WTC11 (cell line): Measurements from ENCODE around the gene TPK1.

ENCODE experiments used
- CREB1 ChIP-seq: sonication (generic); formaldehyde crosslinking; IDR thresholded peaks from 2 replicates; pipeline ENCODE4 v1.8.0; 2023; ENCODE audit warnings: mild to moderate bottlenecking, missing genetic modification reagents
- E2F1 ChIP-seq: sonication (generic); formaldehyde crosslinking; IDR thresholded peaks from 2 replicates; pipeline ENCODE4 v1.8.0; 2022; ENCODE audit warnings: mild to moderate bottlenecking, missing genetic modification reagents
- ESRRA ChIP-seq: sonication (generic); formaldehyde crosslinking; IDR thresholded peaks from 2 replicates; pipeline ENCODE4 v1.8.1; 2022; ENCODE audit warnings: mild to moderate bottlenecking, missing genetic modification reagents, borderline replicate concordance
- MXD4 ChIP-seq: fragments of 250-450 bp; sonication (Bioruptor Pico); IDR thresholded peaks from 2 replicates; pipeline ENCODE4 v1.8.0; 2021; ENCODE audit warnings: mild to moderate bottlenecking, moderate library complexity, borderline replicate concordance
- SP1 ChIP-seq: sonication (generic); formaldehyde crosslinking; conservative IDR thresholded peaks from 2 replicates; pipeline ENCODE4 v1.8.1; 2022; ENCODE audit warnings: missing genetic modification reagents
- TF ChIP-seq, protein P1 (sequence below): fragments of 200-600 bp; IDR thresholded peaks from 2 replicates; pipeline ENCODE4 v1.8.0; 2022; ENCODE audit warnings: antibody characterized with exemption
- TF ChIP-seq, protein P2 (sequence below): sonication (generic); formaldehyde crosslinking; IDR thresholded peaks from 2 replicates; pipeline ENCODE4 v1.8.1; 2022; ENCODE audit warnings: mild to moderate bottlenecking, missing genetic modification reagents, moderate library complexity, borderline replicate concordance
- TF ChIP-seq, protein P3 (sequence below): sonication (generic); formaldehyde crosslinking; IDR thresholded peaks from 2 replicates; pipeline ENCODE4 v1.8.0; 2022; ENCODE audit warnings: mild to moderate bottlenecking, missing genetic modification reagents
- TF ChIP-seq, protein P4 (sequence below): sonication (generic); formaldehyde crosslinking; IDR thresholded peaks from 2 replicates; pipeline ENCODE4 v1.8.1; 2023; ENCODE audit warnings: mild to moderate bottlenecking, missing genetic modification reagents

DNA sequence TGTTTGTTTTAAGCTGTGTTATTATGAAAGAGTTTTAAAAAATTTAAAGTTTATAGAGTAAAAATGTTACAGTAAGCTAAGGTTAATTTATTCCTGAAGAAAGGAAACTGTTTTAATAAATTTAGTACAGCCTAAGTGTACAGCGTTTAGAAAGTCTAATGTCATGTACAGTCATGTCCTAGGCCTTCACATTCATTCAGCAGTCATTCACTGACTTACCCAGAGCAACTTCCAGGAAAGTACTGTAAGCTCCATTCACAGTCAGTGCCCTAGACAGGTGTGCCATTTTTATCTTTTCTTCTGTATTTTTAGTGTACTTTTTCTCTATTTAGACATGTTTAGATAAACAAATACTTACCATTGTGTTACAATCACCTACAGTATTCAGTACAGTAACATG lies 126.8 kb downstream of the TPK1 start:
- TF ChIP-seq, protein P1, sequence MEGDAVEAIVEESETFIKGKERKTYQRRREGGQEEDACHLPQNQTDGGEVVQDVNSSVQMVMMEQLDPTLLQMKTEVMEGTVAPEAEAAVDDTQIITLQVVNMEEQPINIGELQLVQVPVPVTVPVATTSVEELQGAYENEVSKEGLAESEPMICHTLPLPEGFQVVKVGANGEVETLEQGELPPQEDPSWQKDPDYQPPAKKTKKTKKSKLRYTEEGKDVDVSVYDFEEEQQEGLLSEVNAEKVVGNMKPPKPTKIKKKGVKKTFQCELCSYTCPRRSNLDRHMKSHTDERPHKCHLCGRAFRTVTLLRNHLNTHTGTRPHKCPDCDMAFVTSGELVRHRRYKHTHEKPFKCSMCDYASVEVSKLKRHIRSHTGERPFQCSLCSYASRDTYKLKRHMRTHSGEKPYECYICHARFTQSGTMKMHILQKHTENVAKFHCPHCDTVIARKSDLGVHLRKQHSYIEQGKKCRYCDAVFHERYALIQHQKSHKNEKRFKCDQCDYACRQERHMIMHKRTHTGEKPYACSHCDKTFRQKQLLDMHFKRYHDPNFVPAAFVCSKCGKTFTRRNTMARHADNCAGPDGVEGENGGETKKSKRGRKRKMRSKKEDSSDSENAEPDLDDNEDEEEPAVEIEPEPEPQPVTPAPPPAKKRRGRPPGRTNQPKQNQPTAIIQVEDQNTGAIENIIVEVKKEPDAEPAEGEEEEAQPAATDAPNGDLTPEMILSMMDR: no peak
- TF ChIP-seq, protein P2, sequence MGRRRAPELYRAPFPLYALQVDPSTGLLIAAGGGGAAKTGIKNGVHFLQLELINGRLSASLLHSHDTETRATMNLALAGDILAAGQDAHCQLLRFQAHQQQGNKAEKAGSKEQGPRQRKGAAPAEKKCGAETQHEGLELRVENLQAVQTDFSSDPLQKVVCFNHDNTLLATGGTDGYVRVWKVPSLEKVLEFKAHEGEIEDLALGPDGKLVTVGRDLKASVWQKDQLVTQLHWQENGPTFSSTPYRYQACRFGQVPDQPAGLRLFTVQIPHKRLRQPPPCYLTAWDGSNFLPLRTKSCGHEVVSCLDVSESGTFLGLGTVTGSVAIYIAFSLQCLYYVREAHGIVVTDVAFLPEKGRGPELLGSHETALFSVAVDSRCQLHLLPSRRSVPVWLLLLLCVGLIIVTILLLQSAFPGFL (CRISPR knock-in tag): no peak
- no peak for TF ChIP-seq CREB1 (CRISPR knock-in tag)
- TF ChIP-seq, protein P3, sequence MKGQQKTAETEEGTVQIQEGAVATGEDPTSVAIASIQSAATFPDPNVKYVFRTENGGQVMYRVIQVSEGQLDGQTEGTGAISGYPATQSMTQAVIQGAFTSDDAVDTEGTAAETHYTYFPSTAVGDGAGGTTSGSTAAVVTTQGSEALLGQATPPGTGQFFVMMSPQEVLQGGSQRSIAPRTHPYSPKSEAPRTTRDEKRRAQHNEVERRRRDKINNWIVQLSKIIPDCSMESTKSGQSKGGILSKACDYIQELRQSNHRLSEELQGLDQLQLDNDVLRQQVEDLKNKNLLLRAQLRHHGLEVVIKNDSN: no peak
- TF ChIP-seq SP1 (CRISPR knock-in tag): no peak
- TF ChIP-seq, protein P4, sequence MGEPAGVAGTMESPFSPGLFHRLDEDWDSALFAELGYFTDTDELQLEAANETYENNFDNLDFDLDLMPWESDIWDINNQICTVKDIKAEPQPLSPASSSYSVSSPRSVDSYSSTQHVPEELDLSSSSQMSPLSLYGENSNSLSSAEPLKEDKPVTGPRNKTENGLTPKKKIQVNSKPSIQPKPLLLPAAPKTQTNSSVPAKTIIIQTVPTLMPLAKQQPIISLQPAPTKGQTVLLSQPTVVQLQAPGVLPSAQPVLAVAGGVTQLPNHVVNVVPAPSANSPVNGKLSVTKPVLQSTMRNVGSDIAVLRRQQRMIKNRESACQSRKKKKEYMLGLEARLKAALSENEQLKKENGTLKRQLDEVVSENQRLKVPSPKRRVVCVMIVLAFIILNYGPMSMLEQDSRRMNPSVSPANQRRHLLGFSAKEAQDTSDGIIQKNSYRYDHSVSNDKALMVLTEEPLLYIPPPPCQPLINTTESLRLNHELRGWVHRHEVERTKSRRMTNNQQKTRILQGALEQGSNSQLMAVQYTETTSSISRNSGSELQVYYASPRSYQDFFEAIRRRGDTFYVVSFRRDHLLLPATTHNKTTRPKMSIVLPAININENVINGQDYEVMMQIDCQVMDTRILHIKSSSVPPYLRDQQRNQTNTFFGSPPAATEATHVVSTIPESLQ: no peak
- no peak for TF ChIP-seq ESRRA (CRISPR knock-in tag)
- no peak for TF ChIP-seq MXD4 (CRISPR knock-in tag)
- TF ChIP-seq E2F1 (CRISPR knock-in tag): no peak
